Central memory CD8-positive, alpha-beta T cell (primary cell): ENCODE data around the gene SLC35B2.
A peak's percentile ranks its signal among the peaks of the same experiment; 100 is the strongest.

Source experiments
- ATAC-seq: fragments of 150-1000 bp; cut with Tn5 transposase; replicated peaks from 2 replicates; pipeline ENCODE4 v1.10.0; 2022; ENCODE audit warnings: mild to moderate bottlenecking, moderate FRiP score, moderate number of reproducible peaks; ENCODE audit not compliant: poor library complexity, severe bottlenecking; ENCODE audit errors: extremely low read depth
- DNase-seq, 2 donors: peaks; one replicate each; pipeline ENCODE4 v3.0.0; 2021; ENCODE audit warnings: low spot score in 2 of 2
- H3K27ac Mint-ChIP-seq: one replicate; pipeline ENCODE4 v1.8.0; 2022; ENCODE audit warnings: low read depth, mild to moderate bottlenecking, moderate library complexity, mixed read lengths
- H3K27me3 Mint-ChIP-seq: one replicate; pipeline ENCODE4 v1.8.0; 2022; ENCODE audit warnings: mixed read lengths
- H3K36me3 Mint-ChIP-seq: one replicate; pipeline ENCODE4 v1.8.0; 2022; ENCODE audit warnings: mild to moderate bottlenecking, moderate library complexity, mixed read lengths; ENCODE audit not compliant: insufficient read depth
- H3K4me1 Mint-ChIP-seq: one replicate; pipeline ENCODE4 v1.8.0; 2022; ENCODE audit warnings: mixed read lengths
- H3K4me3 Mint-ChIP-seq: one replicate; pipeline ENCODE4 v1.8.0; 2022; ENCODE audit warnings: mild to moderate bottlenecking, moderate library complexity, mixed read lengths
- H3K9me3 Mint-ChIP-seq: one replicate; pipeline ENCODE4 v1.8.0; 2022; ENCODE audit warnings: mixed read lengths

The SLC35B2 gene

DNA sequence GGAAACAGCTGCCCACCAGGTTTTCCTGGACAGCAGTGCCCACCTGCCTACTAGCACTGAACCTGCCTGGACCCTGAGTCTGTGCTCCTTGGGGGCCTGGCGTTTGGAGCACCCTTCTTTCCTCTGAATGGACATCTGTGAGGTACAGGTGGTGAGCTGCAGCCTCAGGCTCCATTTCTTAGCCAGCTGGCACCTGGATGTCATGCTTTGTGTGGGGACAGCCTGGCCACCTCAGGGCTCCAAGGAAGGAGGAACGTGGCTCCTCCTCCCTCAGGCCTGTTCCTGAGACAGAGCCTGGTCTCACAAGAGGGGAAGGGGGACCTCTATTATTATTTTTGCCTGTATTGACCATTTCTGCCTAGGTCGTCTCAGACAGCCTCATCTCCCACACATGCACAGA is 21.0 kb upstream of the SLC35B2 start:
- ATAC-seq (no peak), DNase-seq (no peak)
- Mint-ChIP-seq H3K36me3 (peaks cover 5% of the 10 kb centered on the region), H3K9me3 (no peaks in the 10 kb centered on the region), H3K4me3 (no peak overlapping the region), H3K4me1 (no peaks in the 10 kb centered on the region), H3K27me3 (peaks cover 66% of the 10 kb centered on the region), H3K27ac (no peak overlapping the region)

DNA sequence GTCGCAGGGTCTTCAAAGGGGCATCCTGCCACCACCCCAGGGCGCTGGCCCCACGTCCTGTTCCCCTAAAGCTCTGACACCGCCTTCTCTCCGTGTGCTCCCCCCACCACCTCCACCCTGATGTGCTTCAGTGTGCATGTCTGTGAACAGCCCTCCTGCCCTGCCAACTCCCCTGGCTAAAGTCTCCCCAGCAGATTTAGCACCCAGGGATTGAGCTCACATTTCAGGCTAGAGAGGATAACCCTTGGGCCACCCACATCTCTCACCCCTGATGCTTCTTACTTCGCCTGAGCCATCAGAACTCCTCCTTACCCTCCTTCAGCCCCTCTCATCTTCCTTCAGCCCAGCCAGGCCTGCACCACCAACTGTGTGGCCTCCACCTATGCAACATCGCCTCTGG is 20.4 kb upstream of the SLC35B2 start:
- peaks cover 66% of the 10 kb centered on the region for H3K27me3 Mint-ChIP-seq
- no peaks in the 10 kb centered on the region for H3K4me1 Mint-ChIP-seq
- ATAC-seq (no peak), DNase-seq (no peak)
- no peak overlapping the region for H3K27ac Mint-ChIP-seq
- H3K36me3 Mint-ChIP-seq: peaks cover 5% of the 10 kb centered on the region
- no peak overlapping the region for H3K4me3 Mint-ChIP-seq
- H3K9me3 Mint-ChIP-seq: no peaks in the 10 kb centered on the region

DNA sequence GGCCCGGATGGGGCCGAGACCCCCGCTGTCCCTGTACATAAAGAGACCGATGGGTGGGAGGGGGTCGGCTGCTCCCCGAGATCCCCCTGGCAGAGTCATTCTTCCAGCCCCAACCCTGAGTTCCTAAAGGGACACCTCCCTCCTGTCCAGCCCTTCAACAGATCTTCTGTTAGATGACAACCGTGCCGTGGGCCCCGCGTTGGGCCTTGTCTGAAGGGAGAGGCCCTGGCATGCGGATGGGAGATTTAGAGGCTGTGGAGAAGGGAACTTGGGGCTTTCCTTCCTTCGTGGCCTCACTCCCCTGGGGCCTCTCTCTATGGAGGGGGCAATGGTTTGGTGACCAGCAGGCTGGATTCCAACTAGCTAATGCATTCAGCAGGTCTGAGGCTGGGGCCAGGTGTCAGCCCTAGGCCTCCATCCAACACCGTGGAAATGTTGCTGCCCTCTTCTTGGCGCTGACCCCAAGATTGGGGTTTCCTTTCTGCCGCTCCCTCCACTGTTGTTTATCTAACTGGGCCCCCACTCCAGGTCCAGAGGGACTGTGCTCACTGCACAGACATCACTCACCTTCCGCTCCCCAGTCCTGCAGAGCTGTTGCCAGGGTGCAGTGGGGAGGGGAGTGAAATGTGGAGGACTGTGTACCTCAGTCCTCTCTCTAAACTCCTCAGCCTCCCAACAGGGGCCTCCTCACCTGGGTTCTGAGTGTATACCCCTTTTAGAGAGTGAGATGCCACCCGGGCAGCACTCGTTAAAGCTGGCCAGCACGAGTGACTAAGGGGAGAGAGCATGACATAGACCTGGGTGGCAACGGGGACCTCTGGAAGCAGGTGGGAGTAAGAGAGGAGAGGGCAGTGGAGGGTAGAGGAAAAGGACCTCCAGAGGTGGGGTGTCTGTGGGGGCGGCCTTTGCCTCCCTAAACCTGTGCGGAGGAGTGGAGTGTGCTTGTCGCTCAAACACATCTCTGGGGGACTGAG is 19.6 kb upstream of the SLC35B2 start:
- H3K27me3 Mint-ChIP-seq: peaks cover 75% of the 10 kb centered on the region
- no peaks in the 10 kb centered on the region for H3K9me3 Mint-ChIP-seq

DNA sequence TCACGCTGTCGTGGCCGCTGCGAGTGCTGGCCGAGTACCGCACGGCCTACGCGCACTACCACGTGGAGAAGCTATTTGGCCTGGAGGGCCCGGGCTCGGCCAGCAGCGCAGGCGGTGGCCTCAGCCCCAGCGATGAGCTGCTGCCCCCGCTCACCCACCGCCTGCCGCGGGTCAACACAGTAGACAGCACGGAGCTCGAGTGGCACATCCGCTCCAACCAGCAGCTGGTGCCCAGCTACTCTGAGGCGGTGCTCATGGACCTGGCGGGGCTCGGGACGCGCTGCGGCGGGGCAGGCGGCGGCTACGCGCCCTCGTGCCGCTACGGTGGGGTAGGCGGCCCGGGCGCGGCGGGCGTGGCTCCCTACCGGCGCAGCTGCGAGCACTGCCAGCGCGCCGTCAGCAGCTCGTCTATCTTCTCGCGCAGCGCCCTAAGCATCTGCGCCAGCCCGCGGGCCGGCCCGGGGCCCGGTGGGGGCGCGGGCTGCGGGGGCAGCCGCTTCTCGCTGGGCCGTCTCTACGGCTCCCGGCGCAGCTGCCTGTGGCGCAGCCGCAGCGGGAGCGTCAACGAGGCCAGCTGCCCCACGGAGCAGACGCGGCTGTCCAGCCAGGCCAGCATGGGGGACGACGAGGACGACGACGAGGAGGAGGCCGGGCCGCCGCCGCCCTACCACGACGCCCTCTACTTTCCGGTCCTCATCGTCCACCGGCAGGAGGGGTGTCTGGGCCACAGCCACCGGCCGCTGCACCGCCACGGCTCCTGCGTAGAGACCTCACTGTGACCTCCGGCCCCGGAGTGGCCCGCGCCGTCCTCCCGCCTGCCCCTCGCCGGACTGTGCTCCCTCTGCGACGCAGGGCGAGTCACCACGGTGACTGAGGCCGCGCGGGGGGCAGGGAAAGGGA is 18.7 kb upstream of the SLC35B2 start:
- Mint-ChIP-seq H3K9me3 (no peaks in the 10 kb centered on the region), H3K4me1 (peaks cover 3% of the 10 kb centered on the region), H3K27me3 (peaks cover 81% of the 10 kb centered on the region), H3K27ac (no peak overlapping the region), H3K36me3 (peaks cover 5% of the 10 kb centered on the region), H3K4me3 (no peak overlapping the region)
- ATAC-seq: peak; percentile 59
- DNase-seq: no peak

More for the DNA sequence above, 19.6 kb upstream of the SLC35B2 start:
- Mint-ChIP-seq H3K4me1 (no peaks in the 10 kb centered on the region), H3K4me3 (no peak overlapping the region), H3K27ac (no peak overlapping the region), H3K36me3 (peaks cover 5% of the 10 kb centered on the region)
- no peak for ATAC-seq
- no peak for DNase-seq

DNA sequence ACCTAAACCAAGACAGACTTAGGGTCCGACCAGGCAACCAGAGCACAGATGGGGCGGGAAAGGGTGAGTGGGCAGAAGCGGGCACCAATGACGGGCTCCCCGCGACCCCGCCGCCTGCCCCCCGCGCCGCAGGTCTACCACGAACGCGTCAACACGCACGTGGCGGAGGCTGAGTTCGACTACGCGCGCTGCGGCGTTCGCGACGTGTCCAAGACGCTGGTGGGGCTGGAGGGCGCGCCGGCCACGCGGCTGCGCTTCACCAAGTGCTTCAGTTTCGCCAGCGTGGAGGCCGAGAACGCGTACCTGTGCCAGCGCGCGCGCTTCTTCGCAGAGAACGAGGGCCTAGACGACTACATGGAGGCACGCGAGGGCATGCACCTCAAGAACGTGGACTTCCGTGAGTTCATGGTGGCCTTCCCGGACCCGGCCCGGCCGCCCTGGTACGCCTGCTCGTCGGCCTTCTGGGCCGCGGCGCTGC is 18.0 kb upstream of the SLC35B2 start:
- DNase-seq (no peak), ATAC-seq (no peak)
- Mint-ChIP-seq H3K9me3 (no peaks in the 10 kb centered on the region), H3K27me3 (peaks cover 79% of the 10 kb centered on the region), H3K4me1 (peaks cover 4% of the 10 kb centered on the region), H3K36me3 (peaks cover 2% of the 10 kb centered on the region), H3K27ac (no peak overlapping the region), H3K4me3 (no peak overlapping the region)

DNA sequence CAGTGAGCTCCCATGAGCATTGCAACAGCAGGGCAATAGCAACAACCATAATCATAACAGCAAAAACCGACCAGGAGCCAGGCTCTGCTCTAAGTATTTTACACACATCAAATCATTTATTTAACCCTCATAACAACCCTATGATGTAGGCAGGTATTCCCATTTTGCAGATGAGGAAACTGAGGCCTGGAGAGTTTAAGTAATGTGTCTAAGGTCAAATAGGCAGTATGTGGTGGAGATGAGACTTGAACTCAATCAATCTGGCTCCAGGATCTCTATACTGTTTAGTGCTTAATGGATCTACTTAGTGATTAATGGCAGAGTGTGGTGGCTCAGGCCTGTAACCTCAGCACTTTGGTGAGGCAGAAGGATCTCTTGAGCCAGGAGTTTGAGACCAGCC is 16.3 kb upstream of the SLC35B2 start:
- Mint-ChIP-seq H3K4me1 (peaks cover 8% of the 10 kb centered on the region), H3K27me3 (peaks cover 83% of the 10 kb centered on the region), H3K9me3 (no peaks in the 10 kb centered on the region)

DNA sequence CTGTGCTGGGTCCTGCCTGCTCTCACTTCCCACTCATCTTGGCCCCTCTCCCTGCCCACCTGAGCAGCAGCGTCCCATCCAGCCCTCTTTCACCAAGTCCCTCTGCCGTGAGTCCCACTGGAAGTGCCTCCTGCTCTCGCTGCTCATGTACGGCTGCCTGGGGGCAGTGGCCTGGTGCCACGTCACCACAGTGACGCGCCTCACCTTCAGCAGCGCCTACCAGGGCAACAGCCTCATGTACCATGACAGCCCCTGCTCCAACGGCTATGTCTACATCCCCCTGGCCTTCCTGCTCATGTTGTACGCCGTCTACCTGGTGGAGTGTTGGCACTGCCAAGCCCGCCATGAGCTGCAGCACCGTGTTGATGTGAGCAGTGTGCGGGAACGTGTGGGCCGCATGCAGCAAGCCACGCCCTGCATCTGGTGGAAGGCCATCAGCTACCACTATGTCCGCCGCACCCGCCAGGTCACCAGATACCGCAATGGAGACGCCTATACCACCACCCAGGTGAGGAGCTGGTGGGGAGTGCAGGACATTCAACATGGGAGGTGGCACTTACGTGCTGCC is 15.8 kb upstream of the SLC35B2 start:
- Mint-ChIP-seq H3K27me3 (peaks cover 80% of the 10 kb centered on the region), H3K9me3 (no peaks in the 10 kb centered on the region), H3K4me1 (peaks cover 8% of the 10 kb centered on the region), H3K27ac (no peak overlapping the region), H3K4me3 (no peak overlapping the region), H3K36me3 (peaks cover 5% of the 10 kb centered on the region)
- DNase-seq (no peak), ATAC-seq (no peak)

More for the DNA sequence above, 16.3 kb upstream of the SLC35B2 start:
- ATAC-seq (no peak), DNase-seq (no peak)
- no peak overlapping the region for H3K4me3 Mint-ChIP-seq
- H3K27ac Mint-ChIP-seq: no peak overlapping the region
- H3K36me3 Mint-ChIP-seq: peaks cover 4% of the 10 kb centered on the region

DNA sequence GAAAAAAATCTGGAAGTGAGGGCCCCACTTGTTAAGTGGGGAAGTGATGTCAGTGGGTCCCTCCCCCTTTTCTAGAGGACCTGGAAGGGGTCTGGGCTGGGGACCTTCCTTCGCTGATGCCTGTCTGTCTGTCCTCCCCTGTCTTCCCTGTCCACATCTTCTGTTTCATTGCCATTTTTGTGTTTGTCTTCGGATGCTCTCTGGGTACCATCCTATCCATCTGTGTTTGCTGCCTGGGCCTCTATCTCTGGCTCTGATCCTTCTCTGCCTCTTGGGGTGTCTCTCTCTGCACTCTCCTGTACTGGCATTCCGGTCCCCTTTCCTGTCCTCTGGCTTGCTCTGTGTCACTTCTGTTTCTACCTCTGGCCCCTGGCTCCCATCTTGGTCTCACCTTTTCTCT is 15.2 kb upstream of the SLC35B2 start:
- no peak for ATAC-seq
- Mint-ChIP-seq H3K27me3 (peaks cover 74% of the 10 kb centered on the region), H3K4me1 (peaks cover 8% of the 10 kb centered on the region), H3K4me3 (no peak overlapping the region), H3K36me3 (peaks cover 5% of the 10 kb centered on the region), H3K27ac (no peak overlapping the region), H3K9me3 (no peaks in the 10 kb centered on the region)
- no peak for DNase-seq

DNA sequence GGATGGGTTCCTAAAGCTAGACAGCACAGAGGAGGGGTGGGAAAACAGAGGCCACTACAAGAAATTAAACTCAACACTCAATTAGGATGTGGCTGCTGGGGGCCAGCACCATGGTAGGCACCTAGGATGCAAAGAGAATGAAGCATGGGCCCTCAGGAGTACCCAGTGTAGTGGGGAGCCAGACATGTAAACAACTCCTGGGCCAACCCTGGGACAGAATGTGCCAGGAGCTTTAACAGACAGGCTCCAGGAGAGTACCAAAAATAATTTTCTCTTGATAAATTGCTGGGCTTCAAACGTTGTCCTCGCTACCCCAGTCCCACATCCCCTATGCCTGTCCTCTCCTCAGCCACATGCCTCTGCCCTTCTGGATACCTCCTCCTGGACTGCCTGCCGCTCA is 14.6 kb upstream of the SLC35B2 start:
- Mint-ChIP-seq H3K36me3 (peaks cover 5% of the 10 kb centered on the region), H3K27me3 (peaks cover 68% of the 10 kb centered on the region), H3K4me3 (peak overlapping the region; percentile 65), H3K27ac (no peak overlapping the region), H3K9me3 (no peaks in the 10 kb centered on the region), H3K4me1 (peaks cover 8% of the 10 kb centered on the region)
- ATAC-seq: no peak
- DNase-seq: no peak

DNA sequence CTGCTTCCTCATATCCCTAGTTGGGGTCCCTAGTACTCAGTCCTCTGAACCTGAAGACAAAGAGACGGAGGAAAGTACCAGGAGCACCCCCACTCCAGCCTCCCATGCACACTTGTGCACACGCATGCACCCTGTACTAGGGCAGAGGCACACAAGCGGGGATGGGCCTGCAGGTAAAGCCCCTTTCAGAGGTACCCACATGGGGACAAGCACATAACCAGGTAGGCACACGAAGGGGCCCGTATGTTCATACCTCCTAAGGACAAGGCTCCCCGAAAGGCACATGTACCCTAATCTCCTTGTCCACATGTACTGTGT is 14.0 kb upstream of the SLC35B2 start:
- H3K4me3 Mint-ChIP-seq: peak overlapping the region; percentile 65

DNA sequence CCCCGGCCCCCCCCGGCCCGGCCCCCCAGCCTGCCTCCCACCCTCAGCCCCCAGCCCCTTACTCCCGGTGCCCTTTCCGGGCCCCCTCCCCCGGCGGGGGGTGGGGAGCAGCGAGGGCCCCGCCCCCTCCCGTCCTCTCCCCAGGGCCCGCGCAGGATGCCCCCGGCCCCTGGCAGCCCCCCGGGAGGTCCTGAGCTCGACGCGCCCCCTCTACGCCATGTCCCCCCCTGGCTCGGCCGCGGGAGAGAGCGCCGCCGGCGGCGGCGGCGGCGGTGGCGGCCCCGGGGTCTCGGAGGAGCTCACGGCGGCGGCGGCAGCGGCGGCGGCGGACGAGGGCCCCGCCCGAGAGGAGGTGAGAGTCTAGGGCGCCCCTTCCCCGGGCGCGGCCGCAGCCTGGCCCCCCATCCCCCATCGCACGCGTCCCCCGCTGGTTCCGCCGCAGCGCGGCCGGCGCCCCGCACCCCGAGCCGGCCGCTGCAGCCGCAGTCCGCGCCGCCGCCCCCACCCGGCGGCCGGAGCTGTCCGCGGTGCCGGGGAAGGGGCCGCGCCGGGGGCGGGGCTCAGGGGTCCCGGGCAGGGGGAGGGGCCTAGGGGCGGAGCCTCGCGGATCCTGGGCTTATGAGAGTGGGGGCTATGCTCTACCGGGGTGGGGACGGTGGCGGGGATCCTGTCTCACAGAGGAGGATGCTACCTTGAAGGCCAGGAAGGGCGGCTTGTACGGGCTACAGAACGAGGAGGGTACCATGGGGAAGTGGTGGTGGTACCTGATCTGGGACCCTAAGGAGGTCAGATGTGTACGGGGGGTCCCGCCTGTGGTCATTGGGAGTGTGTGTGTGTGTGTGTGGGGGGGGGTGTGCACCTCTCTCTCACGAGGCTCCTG is 13.4 kb upstream of the SLC35B2 start:
- no peak for ATAC-seq

More for the DNA sequence above, 14.0 kb upstream of the SLC35B2 start:
- Mint-ChIP-seq H3K4me1 (peaks cover 8% of the 10 kb centered on the region), H3K36me3 (peaks cover 3% of the 10 kb centered on the region), H3K9me3 (no peaks in the 10 kb centered on the region), H3K27ac (no peak overlapping the region), H3K27me3 (peaks cover 64% of the 10 kb centered on the region)
- ATAC-seq (no peak), DNase-seq (no peak)

More for the DNA sequence above, 13.4 kb upstream of the SLC35B2 start:
- H3K27ac Mint-ChIP-seq: no peak overlapping the region
- H3K4me3 Mint-ChIP-seq: peak overlapping the region; percentile 74
- H3K9me3 Mint-ChIP-seq: no peaks in the 10 kb centered on the region
- H3K4me1 Mint-ChIP-seq: peaks cover 8% of the 10 kb centered on the region
- H3K36me3 Mint-ChIP-seq: peaks cover 3% of the 10 kb centered on the region
- H3K27me3 Mint-ChIP-seq: peaks cover 64% of the 10 kb centered on the region
- DNase-seq: no peak
